ENCODE results near the gene PM20D2. TPM values are rescaled to one million over a fixed set of nuclear protein-coding genes. Genes with fewer than 3 reads are reported as not detected.
"Not testable (repeated sequence)": the region's sequence is repeated elsewhere in the genome, so short reads cannot be mapped to it uniquely, and the experiment has no call there.

PM20D2 gene
- total RNA-seq: 10 to 100 TPM; 15.5 to 17.4 TPM

DNA sequence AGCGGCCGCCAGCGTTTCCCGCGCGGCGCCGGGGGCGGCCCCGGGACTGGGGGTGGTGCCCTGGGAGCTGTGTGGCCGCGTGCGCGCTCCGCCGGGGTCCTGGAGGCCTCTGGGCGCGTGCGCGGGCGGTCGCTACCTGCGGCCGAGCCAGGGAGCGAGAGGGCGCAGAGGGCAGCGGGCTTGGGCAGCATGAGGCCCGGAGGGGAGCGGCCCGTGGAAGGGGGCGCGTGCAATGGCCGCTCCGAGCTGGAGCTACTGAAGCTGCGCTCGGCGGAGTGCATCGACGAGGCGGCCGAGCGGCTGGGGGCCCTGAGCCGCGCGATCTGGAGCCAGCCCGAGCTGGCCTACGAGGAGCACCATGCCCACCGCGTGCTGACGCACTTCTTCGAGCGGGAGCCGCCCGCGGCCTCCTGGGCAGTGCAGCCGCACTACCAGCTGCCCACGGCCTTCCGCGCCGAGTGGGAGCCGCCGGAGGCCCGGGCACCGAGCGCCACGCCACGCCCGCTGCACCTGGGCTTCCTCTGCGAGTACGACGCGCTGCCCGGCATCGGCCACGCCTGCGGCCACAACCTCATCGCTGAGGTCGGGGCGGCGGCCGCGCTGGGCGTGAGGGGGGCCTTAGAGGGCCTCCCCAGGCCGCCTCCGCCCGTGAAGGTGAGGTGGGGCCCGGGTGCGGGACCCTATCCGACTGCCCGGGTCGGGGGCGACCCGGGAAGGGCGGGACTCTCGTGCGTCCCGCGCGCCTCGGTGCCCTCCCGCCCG lies at the start of gene PM20D2:
Gene PM20D2, plus strand, starts transcription at position 100 of the 762 bp plus-strand sequence. Its CDS starts 90 bp downstream, at position 190.
- DNase-seq: peak; percentile 59
- Mint-ChIP-seq H3K9me3 (no peaks in the 10 kb centered on the region), H3K4me1 (peaks cover 37% of the 10 kb centered on the region), H3K27ac (peak within 1 kb of the TSS; percentile 97), H3K4me3 (peak within 1 kb of the TSS; percentile 86), H3K36me3 (ENCODE audit: low read depth) (peaks cover 18% of the 10 kb centered on the region), H3K27me3 (peaks cover 5% of the 10 kb centered on the region)
- ChIA-PET CTCF (interaction anchor here (0.7 to 1.5 kb wide), 3 partner anchors 9 to 47 kb away, joined by 3 to 6 read pairs (median 4); no protein-coding TSS in a partner anchor), POLR2A (no interaction called here)

DNA sequence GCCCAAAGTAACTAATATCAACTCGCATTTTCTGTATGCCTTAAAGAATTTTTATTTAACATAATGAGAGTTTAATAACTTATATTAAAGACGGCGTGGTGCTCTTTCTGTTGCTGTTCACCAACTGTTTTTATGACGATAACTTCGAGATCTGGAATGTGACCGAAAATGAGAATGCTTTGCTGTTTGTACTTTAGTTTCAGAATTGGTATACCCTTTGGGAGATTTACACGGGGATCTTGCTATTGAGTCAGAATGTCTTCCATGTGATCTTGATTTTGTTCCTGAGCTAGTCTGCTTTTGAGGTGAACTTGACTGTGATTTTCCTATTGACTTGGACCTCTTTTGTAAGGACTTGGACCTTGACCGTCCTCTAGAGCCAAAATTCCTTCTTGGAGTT lies 47.4 kb upstream of the PM20D2 start:
- H3K27me3 Mint-ChIP-seq: no peaks in the 10 kb centered on the region
- H3K4me3 Mint-ChIP-seq: no peak overlapping the region
- H3K36me3 Mint-ChIP-seq (ENCODE audit: low read depth): no peaks in the 10 kb centered on the region
- no peaks in the 10 kb centered on the region for H3K9me3 Mint-ChIP-seq
- ChIA-PET POLR2A (interaction anchor here (0.6 kb wide), 1 partner anchor 18 kb away, joined by 3 read pairs; the partner anchor contains the start of gene PNRC1), CTCF (interaction anchor here (0.5 to 1.4 kb wide), 4 partner anchors 12 to 48 kb away, joined by 3 to 5 read pairs (median 4); partner anchors contain the start of gene PM20D2)
- DNase-seq: no peak
- H3K4me1 Mint-ChIP-seq: peaks cover 4% of the 10 kb centered on the region
- H3K27ac Mint-ChIP-seq: no peak overlapping the region

DNA sequence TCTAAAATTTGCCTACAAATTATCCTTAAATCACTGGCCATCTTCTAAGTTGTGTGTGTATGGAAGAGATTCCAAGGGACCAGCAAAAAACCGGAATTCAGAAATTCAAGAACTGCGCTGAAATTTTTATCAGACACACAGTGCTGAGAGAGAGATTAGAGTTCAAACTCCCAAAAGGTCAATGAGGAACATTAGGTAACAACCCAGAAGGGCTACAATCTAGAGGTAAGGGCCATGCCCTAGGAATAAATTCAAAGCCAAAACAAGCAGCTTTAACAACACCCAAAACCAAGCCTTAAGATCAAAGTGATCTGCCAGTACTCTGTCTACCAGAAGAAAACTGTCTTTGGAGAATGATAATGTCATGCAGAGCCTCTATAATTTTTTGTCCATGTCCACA lies 45.7 kb upstream of the PM20D2 start:
- H3K4me3 Mint-ChIP-seq: no peak overlapping the region
- no peaks in the 10 kb centered on the region for H3K9me3 Mint-ChIP-seq
- H3K27ac Mint-ChIP-seq: no peak overlapping the region
- DNase-seq: no peak
- ChIA-PET CTCF (interaction anchor here (0.6 to 1.3 kb wide), 2 partner anchors 19 to 245 kb away, joined by 3 read pairs; no protein-coding TSS in a partner anchor), POLR2A (no interaction called here)
- no peaks in the 10 kb centered on the region for H3K27me3 Mint-ChIP-seq
- H3K36me3 Mint-ChIP-seq (ENCODE audit: low read depth): no peaks in the 10 kb centered on the region
- peaks cover 4% of the 10 kb centered on the region for H3K4me1 Mint-ChIP-seq

- CTCF ChIA-PET: interaction anchor here (1.4 kb wide), 1 partner anchor 12 kb away, joined by 4 read pairs; no protein-coding TSS in a partner anchor
- no peaks in the 10 kb centered on the region for H3K9me3 Mint-ChIP-seq
- H3K27ac Mint-ChIP-seq: no peak overlapping the region
- no peaks in the 10 kb centered on the region for H3K36me3 Mint-ChIP-seq (ENCODE audit: low read depth)
- H3K27me3 Mint-ChIP-seq: no peaks in the 10 kb centered on the region
- no peak overlapping the region for H3K4me3 Mint-ChIP-seq
- no peak for DNase-seq
- POLR2A ChIA-PET: interaction anchor here (0.6 kb wide), 1 partner anchor 147 kb away, joined by 7 read pairs; the partner anchor contains the start of gene RNGTT
- no peaks in the 10 kb centered on the region for H3K4me1 Mint-ChIP-seq
Measured at GRCh38 chr6:89110284-89110683, 35.6 kb upstream of the PM20D2 start.

- no peak for DNase-seq
- H3K4me1 Mint-ChIP-seq: peaks cover 3% of the 10 kb centered on the region
- H3K36me3 Mint-ChIP-seq (ENCODE audit: low read depth): no peaks in the 10 kb centered on the region
- H3K9me3 Mint-ChIP-seq: no peaks in the 10 kb centered on the region
- peaks cover 11% of the 10 kb centered on the region for H3K27me3 Mint-ChIP-seq
- H3K4me3 Mint-ChIP-seq: no peak overlapping the region
- ChIA-PET CTCF (interaction anchor here (0.6 kb wide), 1 partner anchor 437 kb away, joined by 4 read pairs; no protein-coding TSS in a partner anchor), POLR2A (no interaction called here)
- no peak overlapping the region for H3K27ac Mint-ChIP-seq
Measured at GRCh38 chr6:89111933-89112332, 33.9 kb upstream of the PM20D2 start.

GRCh38 chr6:89116702-89117101 lies 29.2 kb upstream of the PM20D2 start:
- Mint-ChIP-seq H3K27me3 (peaks cover 36% of the 10 kb centered on the region), H3K36me3 (ENCODE audit: low read depth) (no peaks in the 10 kb centered on the region), H3K4me1 (peaks cover 8% of the 10 kb centered on the region), H3K27ac (no peak overlapping the region), H3K4me3 (peak overlapping the region; percentile 70), H3K9me3 (no peaks in the 10 kb centered on the region)
- DNase-seq: no peak
- ChIA-PET CTCF (interaction anchor here (1.1 to 1.4 kb wide), 3 partner anchors 10 to 255 kb away, joined by 3 to 5 read pairs (median 4); partner anchors contain the start of gene PNRC1), POLR2A (no interaction called here)

DNA sequence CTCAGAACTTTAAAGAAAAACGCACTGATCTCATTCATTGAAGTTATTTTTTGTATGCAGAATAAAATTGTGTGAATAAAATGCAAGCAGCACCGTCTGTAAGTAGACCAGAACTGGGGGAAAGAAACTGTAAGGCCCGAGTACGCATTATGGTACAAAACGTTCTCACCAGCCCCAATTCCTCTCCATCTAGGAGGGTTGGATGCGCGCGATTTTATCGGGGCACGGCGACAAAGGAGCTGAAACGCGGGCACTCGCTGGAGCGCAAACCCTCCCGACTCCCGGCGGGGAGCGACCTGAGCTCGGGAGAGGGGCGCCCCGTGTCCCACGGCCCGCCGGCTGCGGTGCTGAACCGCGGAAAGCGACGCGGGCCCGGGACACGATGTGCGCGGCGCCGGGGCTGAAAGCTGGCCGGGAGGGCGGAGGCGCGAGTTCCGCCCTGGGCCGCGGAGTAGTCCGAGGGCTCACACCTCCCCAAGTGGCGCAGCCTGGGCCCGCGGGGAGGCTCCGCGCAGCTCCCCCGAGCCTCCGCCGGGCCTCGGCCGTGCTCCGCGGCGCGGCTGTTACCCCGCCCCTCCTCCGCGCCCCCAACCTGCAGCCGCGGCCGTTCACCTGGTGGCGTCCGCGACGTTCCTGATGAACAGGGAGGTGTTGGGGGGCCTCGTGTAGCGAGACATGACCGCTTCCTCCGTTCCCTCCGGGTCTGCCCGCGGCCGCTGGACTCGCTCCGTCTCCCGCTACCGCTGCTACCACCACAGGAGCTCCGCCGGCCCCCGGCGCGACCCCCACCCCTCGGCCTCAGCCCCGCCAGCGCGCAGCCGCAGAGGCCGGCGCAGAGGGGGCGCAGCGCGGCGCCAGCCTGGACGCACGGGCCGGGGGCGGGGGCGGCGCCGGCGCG lies 28.4 kb upstream of the PM20D2 start, which contains the start of gene SRSF12:
Gene SRSF12, minus strand, starts transcription at position 861 of the 898 bp plus-strand sequence. Its CDS starts 184 bp downstream, at position 677.
- H3K27me3 Mint-ChIP-seq: peaks cover 38% of the 10 kb centered on the region
- DNase-seq: peak; percentile 12
- peak within 1 kb of the TSS; percentile 70 for H3K4me3 Mint-ChIP-seq
- H3K27ac Mint-ChIP-seq: no peak within 1 kb of the TSS
- H3K4me1 Mint-ChIP-seq: peaks cover 8% of the 10 kb centered on the region
- no peaks in the 10 kb centered on the region for H3K36me3 Mint-ChIP-seq (ENCODE audit: low read depth)
- ChIA-PET POLR2A (no interaction called here), CTCF (interaction anchor here (1.1 to 1.4 kb wide), 3 partner anchors 9 to 254 kb away, joined by 3 to 5 read pairs (median 4); partner anchors contain the start of gene PNRC1)
- H3K9me3 Mint-ChIP-seq: no peaks in the 10 kb centered on the region

DNA sequence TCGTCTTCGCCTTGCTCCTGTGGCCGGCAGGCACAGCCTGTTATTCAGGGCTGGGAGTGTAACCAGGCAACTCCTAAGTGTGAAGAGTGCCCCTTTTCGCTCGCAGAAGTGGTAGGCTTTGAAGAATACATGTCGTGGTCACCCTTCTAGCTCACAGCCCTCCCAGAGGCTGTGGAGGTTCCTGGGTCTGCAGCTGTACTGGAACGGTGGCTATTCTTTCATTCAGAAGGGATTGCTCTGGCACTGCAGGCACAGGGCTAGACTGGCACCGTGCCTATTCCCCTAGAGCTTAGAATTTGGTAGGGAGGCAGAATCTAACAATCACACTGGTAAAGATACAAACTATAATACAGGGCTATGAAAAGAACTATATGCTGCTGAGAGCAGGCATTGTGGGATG lies 26.9 kb upstream of the PM20D2 start:
- CTCF ChIA-PET: interaction anchor here (0.6 to 1.4 kb wide), 2 partner anchors 15 to 19 kb away, joined by 3 read pairs; no protein-coding TSS in a partner anchor
- no peak for DNase-seq
- H3K4me1 Mint-ChIP-seq: peaks cover 8% of the 10 kb centered on the region
- H3K36me3 Mint-ChIP-seq (ENCODE audit: low read depth): no peaks in the 10 kb centered on the region
- no peak overlapping the region for H3K27ac Mint-ChIP-seq
- peak overlapping the region; percentile 55 for H3K4me3 Mint-ChIP-seq
- POLR2A ChIA-PET: no interaction called here
- peaks cover 38% of the 10 kb centered on the region for H3K27me3 Mint-ChIP-seq
- H3K9me3 Mint-ChIP-seq: no peaks in the 10 kb centered on the region

GRCh38 chr6:89120371-89120770 lies 25.5 kb upstream of the PM20D2 start:
- ChIA-PET POLR2A (no interaction called here), CTCF (no interaction called here)
- DNase-seq: no peak
- peaks cover 8% of the 10 kb centered on the region for H3K4me1 Mint-ChIP-seq
- no peaks in the 10 kb centered on the region for H3K9me3 Mint-ChIP-seq
- no peak overlapping the region for H3K4me3 Mint-ChIP-seq
- peaks cover 38% of the 10 kb centered on the region for H3K27me3 Mint-ChIP-seq
- H3K27ac Mint-ChIP-seq: no peak overlapping the region
- H3K36me3 Mint-ChIP-seq (ENCODE audit: low read depth): no peaks in the 10 kb centered on the region

DNA sequence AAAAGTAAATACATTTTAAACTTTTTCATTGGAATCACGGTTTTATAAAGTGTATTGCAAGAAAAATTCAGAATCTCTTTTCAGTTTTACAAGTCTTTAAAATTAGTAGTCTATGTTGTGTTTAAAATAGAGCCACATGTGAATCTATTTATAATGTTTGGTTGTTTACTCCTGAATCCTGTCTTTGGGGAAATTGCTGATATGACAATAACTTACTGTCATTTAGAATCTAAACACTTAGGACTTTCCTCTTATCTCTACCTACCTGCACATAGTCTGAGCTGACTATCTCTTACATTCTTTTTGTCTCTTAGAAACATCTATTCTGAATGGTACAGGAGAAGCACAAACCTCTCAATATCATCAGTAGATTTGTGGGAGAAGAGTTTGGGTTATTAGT lies 23.9 kb upstream of the PM20D2 start:
- Mint-ChIP-seq H3K27ac (no peak overlapping the region), H3K4me1 (peaks cover 6% of the 10 kb centered on the region), H3K27me3 (peaks cover 28% of the 10 kb centered on the region), H3K4me3 (no peak overlapping the region), H3K36me3 (ENCODE audit: low read depth) (no peaks in the 10 kb centered on the region), H3K9me3 (no peaks in the 10 kb centered on the region)
- ChIA-PET CTCF (interaction anchor here (1.0 to 1.3 kb wide), 3 partner anchors 8 to 162 kb away, joined by 3 to 4 read pairs (median 4); no protein-coding TSS in a partner anchor), POLR2A (no interaction called here)
- no peak for DNase-seq

DNA sequence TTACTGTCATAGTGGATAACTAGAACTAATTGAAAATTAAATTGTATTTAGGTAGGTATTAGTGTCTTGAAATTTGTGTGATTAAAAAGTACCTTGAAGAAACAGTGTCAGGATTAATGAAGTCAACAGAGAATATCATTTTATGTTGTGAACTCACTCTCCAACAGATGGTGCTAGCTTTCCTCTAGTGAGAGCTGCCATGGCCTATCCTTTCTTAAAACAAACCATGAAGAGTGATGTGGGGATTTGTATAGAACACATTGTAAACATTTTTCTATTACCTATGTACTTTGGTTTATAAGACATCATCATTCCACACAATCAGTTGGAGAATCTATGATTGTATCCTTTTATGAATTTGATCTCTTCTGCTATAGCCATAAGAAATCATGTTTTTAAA lies 23.2 kb upstream of the PM20D2 start:
- peaks cover 2% of the 10 kb centered on the region for H3K4me1 Mint-ChIP-seq
- ChIA-PET POLR2A (no interaction called here), CTCF (interaction anchor here (0.9 to 1.3 kb wide), 3 partner anchors 9 to 161 kb away, joined by 3 to 4 read pairs (median 4); no protein-coding TSS in a partner anchor)
- no peaks in the 10 kb centered on the region for H3K9me3 Mint-ChIP-seq
- H3K36me3 Mint-ChIP-seq (ENCODE audit: low read depth): no peaks in the 10 kb centered on the region
- H3K27me3 Mint-ChIP-seq: peaks cover 24% of the 10 kb centered on the region
- no peak overlapping the region for H3K4me3 Mint-ChIP-seq
- no peak for DNase-seq
- H3K27ac Mint-ChIP-seq: no peak overlapping the region

GRCh38 chr6:89128256-89128671 lies 17.6 kb upstream of the PM20D2 start:
- H3K27me3 Mint-ChIP-seq; POLR2A ChIA-PET; CTCF ChIA-PET; H3K4me3 Mint-ChIP-seq; DNase-seq; H3K36me3 Mint-ChIP-seq (ENCODE audit: low read depth); H3K9me3 Mint-ChIP-seq; H3K4me1 Mint-ChIP-seq; H3K27ac Mint-ChIP-seq: not testable (repeated sequence)
